Right hindlimb (tissue), 1 donor: Measurements from ENCODE around the gene PARVA.

Experiments used
- DNase-seq: peaks from one replicate; pipeline ENCODE4 v3.0.0-alpha.2; 2018

The PARVA gene

GRCh38 chr11:12464303-12464702 is 86.9 kb downstream of the PARVA start:
- no peak for DNase-seq

GRCh38 chr11:12465332-12465731 is 88.0 kb downstream of the PARVA start:
- no peak for DNase-seq

- DNase-seq: no peak
These were observed 90.2 kb downstream of the PARVA start for GRCh38 chr11:12467610-12468009.

- peak; percentile 60 for DNase-seq
These were observed 92.1 kb downstream of the PARVA start for GRCh38 chr11:12469451-12469850.

- DNase-seq: no peak
These were observed 92.9 kb downstream of the PARVA start for GRCh38 chr11:12470236-12470635.

- DNase-seq: no peak
These were observed 95.1 kb downstream of the PARVA start for GRCh38 chr11:12472401-12473005.

- no peak for DNase-seq
These were observed 96.0 kb downstream of the PARVA start for GRCh38 chr11:12473381-12473780.

GRCh38 chr11:12474871-12475270 is 97.5 kb downstream of the PARVA start:
- no peak for DNase-seq

GRCh38 chr11:12478743-12479142 is 101.4 kb downstream of the PARVA start:
- no peak for DNase-seq

GRCh38 chr11:12480401-12480800 is 103.0 kb downstream of the PARVA start:
- no peak for DNase-seq

- DNase-seq: no peak
These were observed 105.5 kb downstream of the PARVA start for GRCh38 chr11:12482839-12483238.

- no peak for DNase-seq
These were observed 106.2 kb downstream of the PARVA start for GRCh38 chr11:12483604-12484003.

- DNase-seq: no peak
These were observed 108.0 kb downstream of the PARVA start for GRCh38 chr11:12485328-12485727.

GRCh38 chr11:12489246-12489772 is 111.9 kb downstream of the PARVA start:
- DNase-seq: no peak

- no peak for DNase-seq
These were observed 117.3 kb downstream of the PARVA start for GRCh38 chr11:12494699-12495098.

- DNase-seq: no peak
These were observed 119.0 kb downstream of the PARVA start for GRCh38 chr11:12496181-12497025.

GRCh38 chr11:12497431-12497830 is 120.1 kb downstream of the PARVA start:
- DNase-seq: no peak

- DNase-seq: no peak
These were observed 121.7 kb downstream of the PARVA start for GRCh38 chr11:12499071-12499470.

GRCh38 chr11:12502046-12502445 is 124.7 kb downstream of the PARVA start:
- DNase-seq: no peak

- no peak for DNase-seq
These were observed 125.7 kb downstream of the PARVA start for GRCh38 chr11:12503039-12503484.

GRCh38 chr11:12503886-12504285 is 126.5 kb downstream of the PARVA start:
- no peak for DNase-seq

- DNase-seq: no peak
These were observed 127.8 kb downstream of the PARVA start for GRCh38 chr11:12505183-12505582.

GRCh38 chr11:12506404-12506921 is 129.1 kb downstream of the PARVA start:
- DNase-seq: no peak

- no peak for DNase-seq
These were observed 130.0 kb downstream of the PARVA start for GRCh38 chr11:12507391-12507790.
